ENCODE results near the gene MTR. TPM values are rescaled to one million over a fixed set of nuclear protein-coding genes. Genes with fewer than 3 reads are reported as not detected.

The MTR gene
- total RNA-seq, 1 experiment from 2014 or later = 35.5 TPM

DNA sequence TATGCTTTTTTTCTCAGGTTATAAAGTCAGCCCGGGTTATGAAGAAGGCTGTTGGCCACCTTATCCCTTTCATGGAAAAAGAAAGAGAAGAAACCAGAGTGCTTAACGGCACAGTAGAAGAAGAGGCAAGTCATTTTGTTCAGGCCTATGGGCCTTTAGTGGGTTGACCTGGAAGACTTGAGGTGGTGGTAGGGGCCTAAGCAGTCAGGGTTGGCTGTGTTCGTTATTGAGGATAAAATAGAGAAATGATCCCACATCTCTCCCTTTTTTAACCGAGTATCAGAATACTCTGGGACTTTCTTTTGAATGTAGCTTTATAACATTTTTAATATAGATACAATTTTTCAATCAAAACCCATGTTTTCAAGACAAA is 67.1 kb downstream of the MTR start:
- no peak for TF ChIP-seq CTCF (conservative IDR thresholded peaks at IDR 0.05)
- Mint-ChIP-seq H3K4me1 (no peaks in the 10 kb centered on the region), H3K4me3 (no peak overlapping the region), H3K27me3 (ENCODE audit: low read depth) (no peaks in the 10 kb centered on the region), H3K36me3 (ENCODE audit: insufficient read depth in 1 of 3, low read depth in 3 of 3) (peaks cover 26 to 61% (median 34%) of the 10 kb centered on the region in 3 experiments; a peak in 6 of 7 replicates), H3K27ac (no peak overlapping the region), H3K9me3 (no peaks in the 10 kb centered on the region; a peak in 1 of 5 replicates)
- Histone ChIP-seq H2AFZ (ENCODE audit: low read length) (no peak overlapping the region), H3T11ph (ENCODE audit: low read length) (no peak overlapping the region), H4K91ac (ENCODE audit: insufficient read length, low read depth, low read length) (no peak overlapping the region), H3K18ac (ENCODE audit: insufficient read length, low read depth, low read length) (no peak overlapping the region), H2BK15ac (ENCODE audit: low read depth, low read length) (no peak overlapping the region), H3K14ac (ENCODE audit: insufficient read depth, low read length) (no peak overlapping the region), H2BK20ac (ENCODE audit: low read depth, low read length, poor library complexity, severe bottlenecking) (no peak overlapping the region), H4K8ac (replicated peaks; ENCODE audit: insufficient read length, low read depth, low read length) (no peak overlapping the region), H3K4me2 (ENCODE audit: insufficient read depth, insufficient read length, low read length) (no peak overlapping the region), H2AK5ac (ENCODE audit: insufficient read length, low read length) (no peak overlapping the region), H2BK120ac (ENCODE audit: low read depth, low read length, poor library complexity, severe bottlenecking) (no peak overlapping the region), H3K4ac (ENCODE audit: low read depth, low read length) (no peak overlapping the region), H4K5ac (ENCODE audit: insufficient read length, low read depth, low read length) (no peak overlapping the region), H3K79me2 (ENCODE audit: insufficient read depth, low read length) (no peaks in the 10 kb centered on the region), H3K27ac (ENCODE audit: insufficient read length, low read depth, low read length) (no peak overlapping the region), H3K79me1 (ENCODE audit: insufficient read depth, low read depth, low read length, poor library complexity, severe bottlenecking) (no peaks in the 10 kb centered on the region), H3K4me1 (ENCODE audit: insufficient read depth, low read length) (no peaks in the 10 kb centered on the region), H4K20me1 (ENCODE audit: control insufficient read depth, insufficient read depth, insufficient read length) (no peaks in the 10 kb centered on the region), H3K23ac (ENCODE audit: insufficient read length, low read depth, low read length) (no peak overlapping the region), H3K27me3 (ENCODE audit: insufficient read depth, low read length) (no peaks in the 10 kb centered on the region), H3K56ac (ENCODE audit: insufficient read length, low read depth, low read length) (no peak overlapping the region), H3K9me3 (ENCODE audit: control insufficient read depth, low read depth, low read length) (no peaks in the 10 kb centered on the region), H2BK12ac (ENCODE audit: insufficient read length, low read depth, low read length) (no peak overlapping the region), H3K23me2 (ENCODE audit: insufficient read length, low read depth, low read length, poor library complexity, severe bottlenecking) (no peaks in the 10 kb centered on the region), H2BK5ac (ENCODE audit: insufficient read length, low read length) (no peak overlapping the region), H3K9ac (ENCODE audit: extremely low read depth, insufficient read length, low read length) (no peak overlapping the region)
- no CpG with 5 or more reads among the region's 4 CpGs for WGBS (ENCODE audit: extremely low coverage, insufficient read length, low lambda C conversion rate)
- DNase-seq = no peak
